GM21423 (cell line): Measurements from ENCODE around the gene PYGB.

ENCODE experiments used
- ATAC-seq: cut with Tn5 transposase; IDR thresholded peaks from one replicate; pipeline ENCODE4 v1.9.1; 2021; ENCODE audit warnings: mild to moderate bottlenecking, moderate library complexity; ENCODE audit not compliant: unreplicated experiment

PYGB gene

DNA sequence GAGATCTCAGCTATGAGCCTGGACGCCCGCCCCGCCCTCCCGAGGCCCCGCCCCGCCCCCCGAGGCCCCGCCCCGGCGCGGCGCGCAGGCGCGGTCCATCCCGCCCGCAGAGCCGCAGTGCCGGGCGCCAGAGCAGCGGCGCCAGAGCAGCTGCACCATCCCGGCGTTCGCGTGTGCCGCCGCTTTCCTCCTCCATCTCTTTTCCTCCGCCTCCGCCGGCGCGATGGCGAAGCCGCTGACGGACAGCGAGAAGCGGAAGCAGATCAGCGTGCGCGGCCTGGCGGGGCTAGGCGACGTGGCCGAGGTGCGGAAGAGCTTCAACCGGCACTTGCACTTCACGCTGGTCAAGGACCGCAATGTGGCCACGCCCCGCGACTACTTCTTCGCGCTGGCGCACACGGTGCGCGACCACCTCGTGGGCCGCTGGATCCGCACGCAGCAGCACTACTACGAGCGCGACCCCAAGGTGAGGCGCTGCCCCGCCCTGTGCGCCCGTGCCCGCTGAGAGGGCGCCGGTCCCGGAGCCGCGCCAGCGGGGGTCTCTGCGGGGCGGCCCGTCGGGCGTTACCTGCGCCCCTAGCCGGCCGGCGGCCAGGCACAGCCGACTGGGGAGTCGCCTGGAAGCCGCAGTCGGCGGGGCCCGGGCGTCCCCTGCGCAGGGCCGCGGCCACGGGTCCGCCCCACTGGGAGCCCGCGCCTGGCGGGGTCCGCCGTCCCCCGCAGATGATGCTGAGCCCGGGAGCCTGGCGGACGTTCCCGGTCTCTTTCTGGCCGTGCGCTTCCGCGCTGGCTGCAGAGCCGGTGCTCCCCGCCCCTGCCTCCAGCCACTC, at the start of gene PYGB:
TSS of gene PYGB (plus strand) at position 130 of the 830 bp plus-strand sequence. CDS start at position 224, 94 bp downstream.
- ATAC-seq = peak; percentile 62

DNA sequence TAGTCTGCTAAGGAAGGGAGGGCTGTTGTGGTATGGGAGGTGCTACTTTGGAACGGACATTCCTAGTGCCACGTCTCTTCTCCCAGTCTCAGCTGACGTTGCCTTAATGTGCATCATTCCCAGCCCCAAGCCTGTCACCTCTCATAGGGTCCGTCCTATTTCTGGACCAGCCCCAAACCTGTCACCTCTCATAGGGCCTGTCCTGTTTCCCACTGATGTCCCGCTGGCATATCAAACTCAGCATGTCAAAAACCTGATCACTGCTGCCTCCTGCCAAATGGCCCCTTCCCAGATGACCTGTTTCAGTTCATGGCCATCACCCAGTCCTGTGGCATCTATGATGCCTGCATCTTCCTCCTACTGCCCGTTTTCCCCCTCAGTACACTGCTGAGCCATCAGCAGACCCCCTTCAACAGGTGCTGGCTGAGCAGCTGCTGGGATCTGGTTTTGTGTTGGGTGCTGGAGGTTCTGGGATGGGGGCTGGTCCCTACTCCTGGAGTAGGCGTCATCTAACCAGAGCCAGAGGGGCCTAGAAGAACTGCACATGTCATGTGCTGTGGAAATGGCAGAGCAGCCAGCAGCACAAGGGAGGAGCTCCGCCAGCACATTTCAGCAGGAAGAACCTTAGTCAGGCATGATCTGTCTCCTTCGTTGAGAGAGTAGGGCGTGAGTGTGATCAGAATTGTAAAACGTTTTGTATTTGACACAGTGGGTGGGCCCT, 49.1 kb upstream of the PYGB start:
- no peak for ATAC-seq

GRCh38 chr20:25199473-25200260, 48.2 kb upstream of the PYGB start:
- ATAC-seq = no peak

DNA sequence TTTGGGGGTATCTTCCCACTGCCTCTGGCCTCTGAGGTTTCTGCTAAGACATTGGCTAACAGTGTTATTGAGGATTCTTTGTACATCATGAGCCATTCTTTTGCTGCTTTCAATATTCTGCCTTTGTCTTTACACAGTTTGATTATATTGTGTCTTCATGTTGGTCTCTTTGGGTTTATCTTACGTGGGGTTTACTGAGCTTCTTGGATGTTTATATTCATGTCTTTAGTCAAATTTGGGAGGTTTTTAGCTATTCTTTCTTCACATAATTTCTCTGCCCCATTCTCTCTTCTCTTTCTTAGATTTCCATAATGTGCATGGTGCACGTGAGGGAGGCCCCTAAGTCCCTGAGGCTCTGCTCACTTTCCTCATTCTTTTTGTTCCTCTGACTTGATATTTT, 44.8 kb upstream of the PYGB start:
- ATAC-seq = no peak

DNA sequence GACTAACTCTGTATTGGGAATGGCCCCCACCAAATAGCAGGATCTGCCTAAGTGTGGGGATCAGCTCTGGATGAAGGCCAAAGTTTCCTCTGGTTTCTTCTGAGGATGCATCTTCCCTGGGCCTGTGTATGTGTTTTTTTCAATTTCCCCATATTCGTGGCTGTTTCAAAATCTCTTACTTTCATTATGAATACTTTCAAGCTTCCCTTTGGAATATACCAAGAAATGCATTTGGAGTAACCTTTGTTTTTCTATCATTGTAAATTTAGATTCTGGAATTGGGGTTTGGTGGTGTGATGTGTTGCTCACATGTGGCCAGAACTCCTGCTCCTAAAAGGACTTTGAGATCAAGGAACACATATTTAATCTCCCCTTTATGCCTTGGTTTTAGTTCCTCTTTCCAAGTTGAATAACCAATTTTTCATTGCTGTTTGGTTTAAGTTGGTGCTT, 44.0 kb upstream of the PYGB start:
- no peak for ATAC-seq

DNA sequence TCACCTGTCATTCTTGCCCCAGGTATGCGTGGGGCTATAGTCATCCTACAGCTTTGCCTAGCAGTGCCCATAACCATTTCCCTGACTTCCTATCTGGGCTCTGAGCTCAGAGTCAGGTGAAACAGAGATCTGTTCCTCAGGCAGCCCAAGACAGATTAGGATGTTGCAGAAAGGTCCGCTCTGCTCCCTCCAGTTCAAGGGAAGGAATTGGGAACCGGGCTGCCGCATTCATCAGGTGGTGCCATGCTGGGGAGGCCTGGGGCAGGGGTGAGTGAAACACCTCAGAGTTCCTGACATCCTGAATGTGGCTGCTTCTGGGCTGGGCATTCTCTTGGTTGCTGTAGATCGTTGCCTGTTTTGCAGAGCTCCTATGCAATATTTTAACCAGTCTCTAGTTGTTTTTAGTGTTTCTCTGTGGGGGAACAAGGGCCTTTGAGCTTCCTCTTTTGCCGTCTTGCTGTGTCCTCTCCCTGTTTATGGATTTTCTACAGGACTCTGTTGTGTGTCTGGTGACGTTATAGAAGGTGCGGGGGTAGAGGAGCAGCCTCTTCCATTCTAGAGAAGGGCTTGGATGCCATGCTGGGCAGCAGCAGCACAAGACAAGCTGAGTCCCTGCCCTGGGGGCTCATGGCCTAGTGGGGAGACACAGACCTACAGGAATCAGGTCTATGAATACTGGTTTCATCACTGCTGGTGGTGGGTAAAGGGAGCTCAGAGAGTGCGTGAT, 43.2 kb upstream of the PYGB start:
- no peak for ATAC-seq

DNA sequence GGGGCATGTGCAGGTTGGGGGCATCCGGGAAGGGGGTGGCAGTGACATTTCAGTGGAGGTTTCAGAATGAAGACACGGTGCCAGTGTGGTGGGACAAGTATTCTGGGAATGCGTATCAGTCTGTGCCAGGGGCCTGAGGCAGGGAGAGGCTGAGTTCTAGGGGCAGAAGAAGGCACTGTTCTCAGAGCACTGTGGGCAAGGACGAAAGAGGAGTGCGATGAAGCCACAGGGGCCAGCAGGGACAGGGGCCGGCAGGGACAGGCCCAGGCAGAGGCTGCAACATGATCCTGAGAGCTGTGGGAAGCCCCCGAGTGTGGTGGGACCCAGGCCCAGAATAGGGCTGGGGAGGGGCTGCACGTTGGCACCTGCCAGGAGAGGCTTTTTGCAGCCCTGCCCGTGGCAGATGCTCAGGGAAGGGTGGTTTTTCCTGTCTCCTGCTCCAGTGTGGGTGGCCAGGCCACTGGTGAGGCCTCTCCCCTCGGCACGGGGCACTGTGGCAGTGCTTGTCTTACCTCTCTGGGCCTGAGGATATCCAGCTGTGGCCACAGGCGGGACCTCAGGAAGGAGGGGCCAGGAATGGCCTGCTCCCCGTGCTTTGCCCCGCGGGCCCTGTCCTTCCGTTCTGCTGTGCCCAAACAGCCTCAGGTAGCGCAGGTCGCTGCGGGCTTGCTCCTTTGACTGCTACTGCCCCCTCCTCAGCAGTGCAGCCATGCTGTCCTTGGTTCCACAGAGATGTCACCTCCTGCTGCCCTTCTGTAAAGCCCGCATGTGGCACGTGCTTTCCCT, 42.4 kb upstream of the PYGB start:
- ATAC-seq = no peak

DNA sequence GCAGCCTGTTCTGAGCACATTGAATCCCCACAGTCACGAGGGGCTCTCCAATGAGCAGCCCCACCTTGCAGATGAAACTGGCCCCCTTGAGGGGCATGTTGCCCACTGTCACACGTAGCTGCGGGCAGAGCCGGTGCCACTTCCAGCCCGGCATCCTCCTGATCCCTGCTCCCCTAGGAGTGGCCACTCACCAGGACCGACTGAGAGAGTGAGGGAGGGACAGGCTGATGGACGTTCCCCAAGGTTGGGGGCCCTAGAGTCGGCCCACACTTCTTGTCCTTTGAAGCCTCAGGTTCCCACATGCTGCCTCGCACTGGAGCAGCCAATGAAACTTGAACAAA, 41.9 kb upstream of the PYGB start:
- ATAC-seq = no peak

GRCh38 chr20:25206548-25206947, 41.3 kb upstream of the PYGB start:
- no peak for ATAC-seq

DNA sequence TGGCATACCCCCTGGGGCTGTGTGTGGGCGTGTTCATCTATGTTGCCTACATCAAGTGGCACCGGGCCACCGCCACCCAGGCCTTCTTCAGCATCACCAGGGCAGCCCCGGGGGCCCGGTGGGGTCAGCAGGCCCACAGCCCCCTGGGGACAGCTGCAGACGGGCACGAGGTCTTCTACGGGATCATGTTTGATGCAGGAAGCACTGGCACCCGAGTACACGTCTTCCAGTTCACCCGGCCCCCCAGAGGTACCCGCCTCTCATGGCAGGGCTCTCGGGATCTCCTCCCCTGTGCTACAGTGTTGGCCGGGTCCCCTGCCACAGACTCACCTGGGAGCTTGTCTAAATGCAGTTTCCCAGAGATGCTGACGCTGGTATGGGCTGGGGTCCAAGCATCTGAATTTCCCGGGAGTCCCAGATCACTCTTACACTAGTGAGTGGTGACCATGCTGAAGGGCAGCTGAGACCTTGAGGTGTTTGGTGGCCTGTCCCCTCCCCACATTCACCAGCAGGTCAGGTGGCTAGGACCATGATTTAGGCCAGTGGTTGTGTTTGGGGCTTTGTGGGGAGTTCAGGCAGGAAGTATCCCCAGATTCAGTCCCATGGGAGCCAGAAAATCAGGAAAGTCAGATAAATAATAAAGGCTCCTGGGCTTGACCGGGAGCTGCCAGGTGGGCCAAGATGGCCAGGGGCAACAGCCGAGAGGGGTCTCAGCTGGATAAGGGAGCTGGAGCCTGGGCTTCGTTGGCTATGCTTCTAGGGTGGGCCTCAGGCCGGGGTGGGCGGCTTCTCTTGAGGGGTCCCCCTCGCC, 40.5 kb upstream of the PYGB start:
- no peak for ATAC-seq

- no peak for ATAC-seq
These were observed 39.8 kb upstream of the PYGB start for GRCh38 chr20:25207960-25208534.

GRCh38 chr20:25209400-25209799, 38.5 kb upstream of the PYGB start:
- ATAC-seq = no peak

DNA sequence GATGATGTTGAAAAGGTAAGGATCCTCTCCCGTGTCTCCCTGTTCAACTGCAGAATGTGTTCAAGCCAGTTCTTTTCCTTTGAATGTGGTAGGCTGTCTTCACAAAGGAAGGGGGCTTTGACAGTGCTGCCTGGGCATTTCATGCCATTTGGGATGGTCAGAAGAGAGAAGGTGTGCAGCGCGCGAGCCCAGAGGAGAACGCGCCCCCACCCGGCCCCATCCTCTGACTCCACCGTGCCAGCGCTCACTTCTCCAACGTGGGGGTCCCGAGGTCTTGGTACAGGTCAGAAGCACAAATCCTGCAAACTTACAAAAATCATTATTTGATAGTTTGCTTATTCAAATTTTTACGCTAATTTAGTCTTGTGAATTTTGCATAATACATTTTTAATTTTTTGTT, 38.0 kb upstream of the PYGB start:
- no peak for ATAC-seq

DNA sequence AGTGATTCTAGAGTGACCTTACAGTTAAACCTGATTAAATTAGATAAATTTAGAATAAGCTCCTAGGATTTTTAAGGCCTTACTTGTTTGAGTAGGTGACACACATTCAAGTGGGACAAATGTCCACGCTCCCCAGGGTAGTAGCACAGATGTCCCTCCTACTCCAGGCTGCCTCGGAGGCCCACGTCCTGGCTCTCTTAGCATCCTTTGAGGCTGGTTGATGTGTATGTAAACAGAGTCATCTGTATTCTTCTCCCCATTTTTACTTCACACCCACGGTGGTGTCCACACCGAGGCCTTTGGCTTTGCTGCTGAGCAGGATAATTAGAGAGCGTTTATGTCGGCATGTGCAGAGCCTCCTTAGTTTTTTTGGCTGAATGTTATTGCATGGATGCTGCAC, 36.6 kb upstream of the PYGB start:
- ATAC-seq = no peak

- no peak for ATAC-seq
These were observed 35.6 kb upstream of the PYGB start for GRCh38 chr20:25212242-25212641.

- no peak for ATAC-seq
These were observed 34.1 kb upstream of the PYGB start for GRCh38 chr20:25213566-25214425.

GRCh38 chr20:25214426-25214790, 33.5 kb upstream of the PYGB start:
- ATAC-seq = no peak

DNA sequence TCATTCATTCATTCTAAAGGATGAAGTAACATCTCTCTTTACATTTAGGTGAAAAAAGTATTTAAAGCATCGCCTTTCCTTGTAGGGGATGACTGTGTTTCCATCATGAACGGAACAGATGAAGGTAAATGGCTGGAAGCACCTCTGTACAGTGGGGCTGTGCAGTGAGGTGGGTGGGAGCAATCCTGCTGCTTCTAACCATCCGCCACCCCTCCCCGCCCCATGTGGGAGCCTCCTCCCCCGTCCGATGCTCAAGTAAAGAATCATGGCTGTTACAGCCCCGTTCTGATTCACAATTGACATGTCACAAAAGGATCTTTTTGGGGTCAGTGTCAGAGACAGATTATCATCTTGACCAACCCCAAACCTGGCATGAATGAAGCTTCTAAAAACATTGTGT, 33.1 kb upstream of the PYGB start:
- ATAC-seq = no peak
